ENCODE data around the gene PRLR. TPM values are rescaled to one million over a fixed set of nuclear protein-coding genes. Genes with fewer than 3 reads are reported as not detected.
"Not testable (repeated sequence)": the region's sequence is repeated elsewhere in the genome, so short reads cannot be mapped to it uniquely, and the experiment has no call there.

The PRLR gene
- not detected for total RNA-seq

DNA sequence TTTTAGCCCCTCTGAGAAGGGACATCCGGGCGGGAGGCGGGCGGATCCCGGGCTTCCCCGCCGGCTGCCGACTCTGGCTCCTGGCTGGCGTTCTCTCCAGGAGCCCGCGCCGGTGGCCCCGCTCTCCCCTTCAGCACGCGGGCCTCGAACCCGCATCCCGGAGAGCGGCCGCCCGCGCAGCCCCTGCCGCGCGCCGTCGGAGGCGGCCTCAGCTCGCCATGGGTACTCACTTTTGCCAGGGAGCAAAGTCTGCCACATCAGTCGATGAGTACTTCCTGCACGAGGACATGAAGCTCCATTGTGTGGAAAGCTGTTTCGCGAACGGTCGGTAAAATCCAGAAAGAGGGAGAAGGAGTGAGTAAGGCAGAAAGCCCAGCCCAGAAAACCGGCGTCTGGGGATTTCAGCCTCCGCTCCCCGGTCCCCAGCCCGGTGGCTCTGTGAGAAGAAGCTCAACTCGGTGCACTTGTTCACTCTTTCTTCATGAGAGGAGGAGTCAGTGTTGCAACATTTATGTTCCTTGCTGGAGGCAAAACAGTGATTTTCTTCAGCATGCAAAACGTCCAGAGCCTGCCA is at the start of gene PRLR:
Gene PRLR (minus strand): TSS at position 450 of the 574 bp plus-strand sequence. CDS start 140,867 bp downstream, outside the sequence.
- ATAC-seq (replicated peaks), result no peak
- H3K27ac Mint-ChIP-seq, result no peak within 1 kb of the TSS
- H3K9me3 Mint-ChIP-seq, result no peaks in the 10 kb centered on the region
- H3K4me3 Mint-ChIP-seq, result peak within 1 kb of the TSS; percentile 69
- peaks cover 62% of the 10 kb centered on the region for H3K27me3 Mint-ChIP-seq
- peaks cover 6% of the 10 kb centered on the region for H3K4me1 Mint-ChIP-seq
- no peaks in the 10 kb centered on the region for H3K36me3 Mint-ChIP-seq (ENCODE audit: low read depth)

DNA sequence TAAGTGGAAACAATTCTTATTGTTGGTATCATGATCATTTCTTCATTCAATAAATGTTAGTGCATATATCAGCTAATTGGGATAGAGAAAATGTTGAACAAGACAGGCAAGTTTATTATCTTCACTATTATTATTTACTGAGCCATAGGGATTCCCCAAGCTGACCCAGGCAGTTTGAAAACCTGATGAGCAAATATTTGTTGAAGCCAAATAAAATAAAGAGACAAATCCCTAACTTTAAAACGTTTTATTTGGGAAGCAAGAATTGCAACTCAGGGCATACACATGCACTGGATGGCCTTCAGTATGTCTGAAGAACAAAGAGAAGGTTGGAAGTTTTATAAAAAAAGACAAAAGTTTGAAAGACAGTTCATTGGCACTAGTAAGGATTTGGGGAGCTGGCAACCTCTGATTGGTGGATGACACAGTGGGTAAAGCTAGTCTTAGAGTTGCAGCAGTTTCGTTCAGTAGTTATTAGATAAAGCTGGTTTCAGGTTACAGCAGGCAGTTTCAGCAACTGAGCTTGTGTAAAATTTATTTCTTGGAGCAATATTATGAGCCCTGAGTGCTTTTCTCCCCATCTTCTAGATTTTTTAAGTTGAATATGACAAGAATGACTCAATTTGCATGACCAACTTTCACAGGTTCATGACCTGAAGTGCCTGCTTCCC is 44.7 kb upstream of the PRLR start:
- Mint-ChIP-seq H3K36me3 (ENCODE audit: low read depth) (no peaks in the 10 kb centered on the region), H3K4me1 (no peaks in the 10 kb centered on the region), H3K27ac (no peak overlapping the region), H3K4me3 (no peak overlapping the region), H3K27me3 (peaks cover 15% of the 10 kb centered on the region), H3K9me3 (peaks cover 6% of the 10 kb centered on the region)
- ATAC-seq (replicated peaks), result no peak

DNA sequence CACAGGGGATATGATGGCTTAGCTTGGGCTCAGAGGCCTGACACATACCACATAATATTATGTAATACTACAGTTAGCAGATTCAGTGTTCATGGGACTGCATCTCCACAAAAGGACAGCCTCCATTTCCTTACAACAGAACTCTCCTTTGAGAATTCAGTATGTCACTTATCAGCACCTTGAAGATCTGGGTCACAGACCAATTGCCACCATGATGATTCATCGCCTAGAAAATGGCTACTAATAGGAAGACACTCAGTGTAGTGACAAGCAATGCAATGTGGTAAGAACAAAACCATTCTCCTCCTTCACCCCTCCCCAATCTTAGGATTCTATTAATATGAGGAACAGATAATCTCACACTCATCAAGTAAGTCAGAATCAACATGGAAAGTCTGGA is 38.7 kb upstream of the PRLR start:
- H3K27ac Mint-ChIP-seq, result no peak overlapping the region
- no peaks in the 10 kb centered on the region for H3K4me1 Mint-ChIP-seq
- ATAC-seq (replicated peaks), result no peak
- no peaks in the 10 kb centered on the region for H3K9me3 Mint-ChIP-seq
- no peaks in the 10 kb centered on the region for H3K36me3 Mint-ChIP-seq (ENCODE audit: low read depth)
- no peak overlapping the region for H3K4me3 Mint-ChIP-seq
- no peaks in the 10 kb centered on the region for H3K27me3 Mint-ChIP-seq

DNA sequence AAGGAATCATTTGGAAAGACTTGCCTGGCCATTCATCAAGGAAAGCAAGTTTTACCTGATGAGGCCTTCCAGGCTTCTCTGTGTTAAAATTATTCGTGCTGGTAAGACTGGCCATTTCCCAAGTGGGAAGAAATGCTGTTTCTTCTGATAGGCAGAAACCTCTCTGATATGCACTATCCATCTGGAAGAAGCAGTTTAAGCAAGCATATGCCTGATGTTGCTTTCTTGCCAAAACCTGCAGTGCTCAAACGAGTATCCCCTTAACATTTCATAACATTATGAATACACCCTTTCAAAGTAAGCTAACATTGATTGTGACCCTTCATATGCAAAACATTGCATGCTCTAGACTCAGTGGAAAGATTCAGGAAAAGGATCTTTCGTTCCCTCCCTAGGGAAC is 36.0 kb upstream of the PRLR start:
- no peaks in the 10 kb centered on the region for H3K9me3 Mint-ChIP-seq
- H3K36me3 Mint-ChIP-seq (ENCODE audit: low read depth), result no peaks in the 10 kb centered on the region
- no peak for ATAC-seq (replicated peaks)

DNA sequence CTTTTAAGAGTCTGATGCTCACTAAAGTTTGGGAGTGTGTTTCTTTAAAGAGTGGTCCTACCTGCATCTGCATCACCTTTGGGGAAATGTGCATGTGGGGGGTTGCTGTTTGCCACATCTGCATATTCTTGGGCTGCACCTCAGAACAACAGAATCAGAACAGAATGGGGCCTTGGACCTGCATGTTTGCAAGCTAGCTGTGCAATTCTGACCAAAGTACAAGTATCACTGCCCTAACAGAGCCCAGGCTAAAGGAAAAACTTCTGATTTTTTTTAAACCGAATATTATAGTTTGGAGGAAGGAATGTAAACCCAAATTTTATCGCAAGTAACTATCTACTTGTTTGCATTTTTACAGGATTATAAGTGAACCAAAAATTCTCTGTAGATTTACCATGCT is 34.2 kb upstream of the PRLR start:
- ATAC-seq (replicated peaks), result no peak
- Mint-ChIP-seq H3K9me3 (no peaks in the 10 kb centered on the region), H3K4me1 (no peaks in the 10 kb centered on the region), H3K4me3 (no peak overlapping the region), H3K27me3 (peaks cover 6% of the 10 kb centered on the region), H3K36me3 (ENCODE audit: low read depth) (no peaks in the 10 kb centered on the region), H3K27ac (no peak overlapping the region)

More for the DNA sequence above, 36.0 kb upstream of the PRLR start:
- no peaks in the 10 kb centered on the region for H3K4me1 Mint-ChIP-seq
- no peaks in the 10 kb centered on the region for H3K27me3 Mint-ChIP-seq
- no peak overlapping the region for H3K27ac Mint-ChIP-seq
- H3K4me3 Mint-ChIP-seq, result no peak overlapping the region

DNA sequence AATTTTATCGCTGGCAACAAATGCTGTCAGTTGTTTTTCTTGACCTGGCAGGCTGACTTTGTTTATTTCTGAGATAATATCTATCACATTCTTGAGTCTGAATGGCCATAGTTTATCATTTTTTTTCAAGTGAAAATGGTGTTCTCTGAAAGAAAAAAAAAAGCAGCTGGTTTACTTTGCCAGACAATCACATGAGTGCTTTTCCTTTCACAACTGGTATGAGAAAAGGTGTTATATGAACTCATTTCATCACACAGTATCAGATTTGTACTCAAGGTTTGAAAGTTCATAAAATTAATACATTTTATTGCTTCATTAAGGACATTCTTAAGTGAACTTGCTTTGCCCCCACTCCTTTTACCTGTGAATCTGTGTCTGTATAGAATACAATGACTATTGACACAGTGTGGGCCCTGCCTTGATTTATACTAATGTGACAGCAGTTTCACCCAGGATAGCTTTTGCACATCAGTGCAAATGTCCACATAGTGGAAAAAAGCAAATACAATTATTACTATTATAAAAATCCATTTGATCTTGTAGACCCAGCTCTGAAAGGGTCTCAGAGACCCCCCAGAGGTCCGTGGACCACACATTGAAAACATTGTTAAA is 33.1 kb upstream of the PRLR start:
- ATAC-seq (replicated peaks), result no peak
- Mint-ChIP-seq H3K4me3 (no peak overlapping the region), H3K9me3 (no peaks in the 10 kb centered on the region), H3K27me3 (peaks cover 10% of the 10 kb centered on the region), H3K27ac (no peak overlapping the region), H3K4me1 (no peaks in the 10 kb centered on the region), H3K36me3 (ENCODE audit: low read depth) (no peaks in the 10 kb centered on the region)

DNA sequence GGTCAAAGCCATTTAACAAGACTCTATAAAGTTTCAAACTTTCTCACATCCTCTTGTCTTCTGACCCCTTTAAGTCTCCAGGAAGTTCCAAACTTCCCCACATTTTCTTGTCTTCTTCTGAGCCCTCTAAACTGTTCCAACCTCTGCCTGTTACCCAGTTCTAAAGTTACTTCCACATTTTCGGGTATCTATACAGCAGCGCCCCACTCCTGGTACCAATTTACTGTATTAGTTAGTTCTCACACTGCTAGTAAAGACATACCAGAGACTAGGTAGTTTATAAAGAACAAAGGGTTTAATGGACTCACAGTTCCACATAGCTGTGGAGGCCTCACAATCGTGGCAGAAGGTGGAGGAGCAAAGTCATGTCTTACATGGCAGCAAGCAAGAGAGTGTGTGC is 23.3 kb upstream of the PRLR start:
- Mint-ChIP-seq H3K36me3 (ENCODE audit: low read depth) (no peaks in the 10 kb centered on the region), H3K9me3 (peaks cover 12% of the 10 kb centered on the region), H3K27me3 (peaks cover 5% of the 10 kb centered on the region), H3K4me3 (no peak overlapping the region), H3K27ac (no peak overlapping the region), H3K4me1 (no peaks in the 10 kb centered on the region)
- no peak for ATAC-seq (replicated peaks)

DNA sequence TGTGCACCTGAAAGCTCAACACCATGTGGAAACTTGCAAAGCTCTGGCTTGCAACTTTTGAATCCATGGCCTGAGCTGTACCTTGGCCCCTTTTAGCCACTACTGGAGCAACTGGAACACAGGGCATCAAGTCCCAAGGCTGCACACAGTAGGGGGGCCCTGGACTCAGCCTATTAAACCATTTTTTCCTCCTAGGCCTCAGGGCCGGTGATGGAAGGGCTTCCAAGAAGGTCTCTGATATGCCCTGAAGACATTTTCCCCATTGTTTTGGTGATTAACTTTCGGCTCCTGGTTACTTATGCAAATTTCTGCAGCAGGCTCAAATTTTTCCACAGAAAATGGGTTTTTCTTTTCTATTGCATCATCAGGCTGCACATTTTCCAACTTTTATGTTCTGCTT is 22.7 kb upstream of the PRLR start:
- ATAC-seq (replicated peaks), result no peak
- Mint-ChIP-seq H3K9me3 (peaks cover 12% of the 10 kb centered on the region), H3K36me3 (ENCODE audit: low read depth) (no peaks in the 10 kb centered on the region), H3K27me3 (peaks cover 5% of the 10 kb centered on the region), H3K27ac (no peak overlapping the region), H3K4me3 (no peak overlapping the region), H3K4me1 (no peaks in the 10 kb centered on the region)

DNA sequence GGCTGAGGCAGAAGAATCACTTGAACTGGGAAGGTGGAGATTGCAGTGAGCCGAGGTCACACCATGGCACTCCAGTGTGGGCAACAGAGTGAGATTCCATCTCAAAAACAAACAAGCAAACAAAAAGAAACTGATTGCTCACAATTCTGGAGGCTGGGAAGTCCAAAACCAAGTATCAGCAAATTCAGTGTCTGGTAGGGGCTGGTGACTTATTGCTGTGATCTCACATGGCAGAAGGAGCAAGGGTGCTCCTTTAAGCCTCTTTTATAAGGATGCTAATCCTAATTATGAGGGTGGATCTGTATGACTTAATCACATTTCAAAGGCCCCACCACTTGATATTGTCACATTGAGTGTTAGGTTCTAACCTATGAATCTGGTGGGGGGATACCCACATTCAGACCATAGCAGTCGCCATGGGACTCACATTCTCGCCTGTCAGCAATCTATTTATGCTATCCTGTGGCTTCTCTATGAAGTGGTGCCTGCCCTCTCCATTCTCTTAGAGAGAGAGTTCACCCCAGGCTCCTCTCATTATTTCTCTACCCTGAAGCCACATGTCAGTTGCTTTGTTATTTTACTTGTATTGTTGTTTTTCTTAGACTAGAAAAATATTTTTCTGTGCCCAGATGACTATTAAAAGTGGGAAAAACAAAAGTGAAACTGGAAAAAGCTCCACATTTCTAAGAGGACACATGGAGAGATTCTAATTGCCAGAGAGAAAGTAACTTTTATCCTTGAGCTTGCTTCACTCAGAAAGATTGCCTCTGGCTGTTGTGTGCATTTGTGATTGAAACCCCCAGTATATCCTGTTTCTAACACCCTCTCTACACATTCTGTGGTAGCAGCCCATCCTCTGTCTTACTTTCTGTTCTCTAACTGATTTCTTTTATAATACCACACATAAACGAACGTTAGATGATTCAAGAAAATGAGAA is 18.8 kb upstream of the PRLR start:
- Mint-ChIP-seq H3K27ac (no peak overlapping the region), H3K9me3 (peaks cover 5% of the 10 kb centered on the region), H3K27me3 (peaks cover 8% of the 10 kb centered on the region), H3K4me3 (no peak overlapping the region), H3K36me3 (ENCODE audit: low read depth) (no peaks in the 10 kb centered on the region), H3K4me1 (no peaks in the 10 kb centered on the region)
- ATAC-seq (replicated peaks), result no peak

DNA sequence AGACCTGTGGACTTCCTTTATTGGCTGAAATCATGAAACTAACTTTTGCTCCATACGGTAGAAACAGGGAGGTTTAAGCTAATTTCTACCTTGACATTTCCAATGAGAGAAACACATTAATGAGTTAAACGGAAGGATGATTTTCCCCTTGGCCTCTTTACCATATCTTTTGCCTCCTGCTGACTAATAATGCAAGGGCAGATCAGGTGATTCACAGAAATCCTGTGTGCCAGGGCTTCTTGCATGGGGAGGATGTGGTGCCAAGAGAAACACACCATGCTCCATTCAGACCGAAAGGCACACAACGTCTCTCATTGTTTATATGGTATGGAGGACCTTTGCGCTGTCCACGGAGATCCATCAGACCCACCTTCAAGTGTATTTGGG is 17.4 kb upstream of the PRLR start:
- H3K4me1 Mint-ChIP-seq, result no peaks in the 10 kb centered on the region
- peak; percentile 72 for ATAC-seq (replicated peaks)

DNA sequence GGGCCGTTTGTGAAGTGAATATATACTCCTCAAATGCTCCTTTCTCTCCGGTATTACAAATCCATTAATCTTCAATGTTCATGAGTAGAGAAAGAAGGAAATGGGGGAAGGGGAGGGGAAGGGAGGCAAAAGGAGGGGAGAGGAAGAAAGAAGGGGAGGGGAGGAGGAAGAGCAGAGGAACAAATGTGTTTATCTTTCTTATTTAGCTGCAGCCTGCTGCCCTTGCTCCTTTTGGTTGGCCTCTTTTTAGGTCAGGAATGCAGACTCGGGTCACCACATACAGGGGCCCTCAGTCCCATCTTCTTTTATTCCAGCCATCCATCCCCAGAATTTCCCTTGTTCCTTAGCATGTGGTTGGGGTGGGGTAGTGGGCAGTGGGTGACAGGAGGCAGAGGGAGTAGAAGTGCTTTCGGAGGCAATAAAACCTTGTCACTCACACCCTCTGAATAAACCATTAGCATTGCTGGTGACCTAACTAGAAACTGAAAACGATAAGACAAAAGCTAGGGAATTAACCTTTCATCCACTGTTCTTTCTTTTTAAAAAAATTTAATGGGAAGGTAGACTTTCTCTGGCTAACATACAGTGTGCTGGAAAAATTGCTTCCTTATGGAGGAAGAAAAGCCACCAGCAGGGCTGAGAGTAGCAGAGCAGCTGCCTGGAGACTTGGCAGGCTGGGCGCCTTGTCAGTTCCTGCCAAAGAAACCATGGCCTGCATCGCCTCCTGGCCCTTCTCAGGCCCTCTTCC is 16.8 kb upstream of the PRLR start:
- Mint-ChIP-seq H3K4me1 (no peaks in the 10 kb centered on the region), H3K27me3 (peaks cover 13% of the 10 kb centered on the region), H3K27ac (no peak overlapping the region), H3K36me3 (ENCODE audit: low read depth) (no peaks in the 10 kb centered on the region), H3K4me3 (no peak overlapping the region), H3K9me3 (no peaks in the 10 kb centered on the region)
- ATAC-seq (replicated peaks), result peak; percentile 29

More for the DNA sequence above, 17.4 kb upstream of the PRLR start:
- Mint-ChIP-seq H3K9me3 (no peaks in the 10 kb centered on the region), H3K36me3 (ENCODE audit: low read depth) (no peaks in the 10 kb centered on the region), H3K27ac (no peak overlapping the region), H3K4me3 (no peak overlapping the region), H3K27me3 (peaks cover 13% of the 10 kb centered on the region)

DNA sequence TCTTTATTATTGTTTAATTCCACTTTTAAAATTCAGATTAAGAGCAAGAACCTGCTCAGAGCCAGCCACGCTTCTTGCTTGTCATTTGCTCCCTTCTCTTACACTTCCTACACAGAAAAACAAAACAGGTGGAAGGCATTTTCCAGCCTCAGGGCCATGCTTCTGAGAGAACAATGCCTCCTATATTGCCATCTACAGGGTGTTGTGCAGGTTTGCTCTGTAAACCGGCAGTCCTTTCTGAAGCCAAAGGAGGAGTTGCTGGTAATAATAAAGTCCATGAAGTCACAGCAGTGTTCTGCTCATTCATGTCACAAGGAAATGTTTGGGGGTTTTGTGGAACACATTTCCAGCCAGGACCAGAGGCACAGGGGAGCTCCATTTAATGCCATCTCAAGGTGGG is 16.1 kb upstream of the PRLR start:
- Mint-ChIP-seq H3K4me1 (no peaks in the 10 kb centered on the region), H3K27ac (no peak overlapping the region), H3K9me3 (no peaks in the 10 kb centered on the region), H3K36me3 (ENCODE audit: low read depth) (no peaks in the 10 kb centered on the region), H3K27me3 (peaks cover 10% of the 10 kb centered on the region), H3K4me3 (no peak overlapping the region)
- ATAC-seq (replicated peaks), result no peak

DNA sequence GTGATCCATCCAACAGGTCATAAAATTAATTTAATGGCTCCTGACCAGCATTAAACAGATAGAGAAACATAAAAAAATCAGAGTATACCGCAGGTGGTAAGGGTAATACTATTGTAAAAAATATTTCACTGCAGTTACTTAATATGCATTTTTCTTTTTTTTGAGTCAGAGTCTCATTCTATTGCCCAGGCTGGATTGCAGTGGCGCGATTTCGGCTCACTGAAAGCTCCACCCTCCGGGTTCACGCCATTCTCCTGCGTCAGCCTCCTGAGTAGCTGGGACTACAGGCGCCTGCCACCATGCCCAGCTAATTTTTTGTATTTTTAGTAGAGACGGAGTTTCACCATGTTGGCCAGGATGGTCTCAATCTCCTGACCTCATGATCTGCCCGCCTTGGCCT is 15.1 kb upstream of the PRLR start:
- not testable (repeated sequence) for H3K4me1 Mint-ChIP-seq; H3K9me3 Mint-ChIP-seq; H3K4me3 Mint-ChIP-seq; ATAC-seq (replicated peaks); H3K36me3 Mint-ChIP-seq (ENCODE audit: low read depth); H3K27me3 Mint-ChIP-seq; H3K27ac Mint-ChIP-seq

DNA sequence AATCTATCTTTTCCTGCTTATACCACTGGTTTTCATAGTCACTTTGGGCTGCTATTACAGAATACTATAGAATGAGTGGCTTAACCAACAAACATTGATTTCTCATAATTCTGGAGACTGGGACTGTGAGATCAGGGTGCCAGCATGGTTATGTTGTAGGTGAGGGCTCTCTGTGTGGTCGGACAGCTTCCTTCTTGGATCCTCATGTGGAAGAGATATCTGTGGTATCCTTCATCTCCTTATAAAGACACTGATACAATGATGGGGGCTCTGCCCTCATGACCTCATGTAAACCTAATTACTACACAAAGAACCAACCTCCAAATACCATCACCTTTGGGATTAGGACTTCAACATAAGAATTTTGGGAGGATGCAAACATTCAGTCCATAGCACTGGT is 13.9 kb upstream of the PRLR start:
- H3K4me3 Mint-ChIP-seq, result no peak overlapping the region
- no peaks in the 10 kb centered on the region for H3K9me3 Mint-ChIP-seq
- no peak overlapping the region for H3K27ac Mint-ChIP-seq
- no peaks in the 10 kb centered on the region for H3K36me3 Mint-ChIP-seq (ENCODE audit: low read depth)
- ATAC-seq (replicated peaks), result no peak
- H3K27me3 Mint-ChIP-seq, result peaks cover 8% of the 10 kb centered on the region
- no peaks in the 10 kb centered on the region for H3K4me1 Mint-ChIP-seq
